Activated T-cell treated with anti-CD3 and anti-CD28 coated beads for 48 hours (primary cell): ENCODE data around the gene NLRX1.
A peak's percentile ranks its signal among the peaks of the same experiment; 100 is the strongest.
"Not testable (repeated sequence)": the region's sequence is repeated elsewhere in the genome, so short reads cannot be mapped to it uniquely, and the experiment has no call there.

Source experiments
- DNase-seq: peaks from one replicate; pipeline ENCODE4 v3.0.0-alpha.2; 2020; ENCODE audit warnings: low read depth

Gene NLRX1

DNA sequence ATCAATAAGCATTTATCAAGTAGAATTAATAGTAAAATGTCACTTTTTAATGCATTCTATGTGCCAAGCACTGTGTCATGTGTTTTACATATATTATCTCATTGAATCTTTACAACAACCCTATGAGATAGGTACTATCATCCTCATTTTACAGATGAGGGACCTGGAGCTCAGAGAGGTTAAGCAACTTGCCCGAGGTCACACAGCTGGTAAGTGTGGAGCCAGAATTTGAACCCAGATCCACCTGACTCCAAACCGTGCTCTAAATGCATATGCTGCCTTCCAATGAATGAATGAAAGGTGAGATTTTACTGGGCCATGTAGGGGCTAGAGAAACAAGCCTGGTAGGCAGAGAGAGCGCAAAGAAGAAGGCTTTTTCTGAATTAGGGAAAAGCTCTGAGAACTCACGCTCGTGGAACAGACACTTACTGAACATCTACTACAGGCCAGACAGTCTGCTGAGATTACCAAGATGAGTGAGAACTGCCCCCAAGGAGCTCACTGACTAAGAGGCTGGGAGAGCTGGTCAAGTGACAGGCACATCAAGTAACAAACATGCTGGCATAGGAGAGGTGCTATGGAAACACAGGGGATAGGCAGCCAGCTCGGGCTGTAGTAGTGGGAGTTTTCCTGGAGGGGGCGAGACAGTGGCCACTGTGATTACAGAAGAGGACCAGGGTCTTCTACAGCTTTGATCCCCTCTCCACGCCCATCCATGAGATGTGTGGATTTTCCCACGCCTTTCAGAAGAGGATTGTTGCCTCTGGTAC lies 15.3 kb upstream of the NLRX1 start:
- no peak for DNase-seq

DNA sequence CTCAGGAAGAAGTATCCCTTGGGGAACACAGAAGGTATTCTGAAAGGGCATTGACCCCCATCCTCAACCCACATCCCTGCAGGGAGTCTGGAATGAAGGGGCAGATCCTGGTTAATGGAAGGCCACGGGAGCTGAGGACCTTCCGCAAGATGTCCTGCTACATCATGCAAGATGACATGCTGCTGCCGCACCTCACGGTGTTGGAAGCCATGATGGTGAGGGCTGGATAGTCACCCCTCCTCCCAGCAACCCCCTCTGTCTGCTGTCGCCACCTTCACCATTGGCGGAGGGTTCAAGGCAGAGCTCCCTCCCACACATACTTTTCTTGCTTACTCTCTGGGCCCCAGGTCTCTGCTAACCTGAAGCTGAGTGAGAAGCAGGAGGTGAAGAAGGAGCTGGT lies 14.3 kb upstream of the NLRX1 start:
- DNase-seq = no peak

DNA sequence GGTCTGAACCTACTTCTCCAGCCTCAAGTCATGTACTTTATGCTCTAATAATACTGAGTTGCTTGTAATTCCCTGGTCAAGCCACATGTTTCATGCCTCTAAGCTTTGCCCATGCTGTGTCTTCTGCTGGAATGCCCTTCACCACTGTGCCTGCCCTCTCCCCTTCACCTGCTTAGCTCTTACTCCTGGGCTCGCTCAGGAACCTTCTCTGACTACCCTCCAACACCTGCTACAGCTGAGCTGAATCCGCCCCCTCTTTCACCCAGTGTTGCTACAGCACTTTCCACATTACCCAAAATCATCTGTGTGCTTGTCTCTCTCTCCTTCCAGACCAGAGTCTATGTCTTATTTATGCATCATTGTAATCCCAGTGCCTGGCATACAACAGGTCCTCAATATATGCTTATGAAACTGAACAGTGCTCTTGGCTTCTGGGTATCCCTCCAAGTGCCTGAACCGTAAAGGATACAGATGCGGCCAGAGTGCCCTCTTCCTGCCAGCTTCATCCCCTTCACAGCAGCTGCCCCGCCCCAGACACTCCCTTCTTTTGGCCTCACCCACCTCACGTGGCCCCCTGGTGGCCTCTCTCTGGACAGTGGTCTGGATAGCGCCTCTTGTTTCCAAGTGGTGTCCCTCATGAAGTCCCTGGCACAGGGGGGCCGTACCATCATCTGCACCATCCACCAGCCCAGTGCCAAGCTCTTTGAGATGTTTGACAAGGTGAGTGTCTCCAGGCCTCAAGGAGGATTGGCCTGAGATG lies 12.6 kb upstream of the NLRX1 start:
- no peak for DNase-seq

DNA sequence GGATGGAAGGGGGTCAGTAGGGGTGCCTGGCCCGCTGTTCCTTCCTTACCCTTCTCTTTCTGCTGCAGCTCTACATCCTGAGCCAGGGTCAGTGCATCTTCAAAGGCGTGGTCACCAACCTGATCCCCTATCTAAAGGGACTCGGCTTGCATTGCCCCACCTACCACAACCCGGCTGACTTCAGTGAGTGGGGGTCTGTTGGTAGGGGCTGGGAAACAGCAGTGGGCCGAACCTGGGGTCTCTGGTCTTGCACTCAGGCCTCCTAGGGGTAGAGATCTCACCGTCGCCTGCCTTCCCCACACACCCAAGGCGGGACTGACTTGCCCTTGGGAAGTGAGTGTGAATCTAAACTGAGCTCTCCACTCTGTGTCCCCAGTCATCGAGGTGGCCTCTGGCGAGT lies 12.0 kb upstream of the NLRX1 start:
- no peak for DNase-seq

DNA sequence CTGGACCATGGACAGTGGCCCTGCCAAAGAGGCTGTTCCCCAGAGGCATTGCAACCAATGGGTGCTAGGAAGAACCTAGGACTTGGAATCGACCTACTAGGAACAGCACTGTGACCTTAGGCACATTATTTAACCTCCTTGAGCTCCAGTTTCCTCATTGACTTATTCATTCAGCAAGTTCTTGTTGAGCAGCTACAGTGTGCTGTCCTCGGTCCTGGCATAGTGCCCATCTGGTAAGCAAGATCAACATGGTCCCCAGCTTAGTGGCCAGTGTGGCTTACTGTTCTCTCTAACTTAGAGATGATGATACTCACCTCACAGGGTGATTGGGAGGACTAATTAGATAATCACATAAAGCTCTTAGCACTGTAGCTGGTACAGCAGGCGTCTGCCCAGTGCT lies 11.5 kb upstream of the NLRX1 start:
- DNase-seq = no peak

DNA sequence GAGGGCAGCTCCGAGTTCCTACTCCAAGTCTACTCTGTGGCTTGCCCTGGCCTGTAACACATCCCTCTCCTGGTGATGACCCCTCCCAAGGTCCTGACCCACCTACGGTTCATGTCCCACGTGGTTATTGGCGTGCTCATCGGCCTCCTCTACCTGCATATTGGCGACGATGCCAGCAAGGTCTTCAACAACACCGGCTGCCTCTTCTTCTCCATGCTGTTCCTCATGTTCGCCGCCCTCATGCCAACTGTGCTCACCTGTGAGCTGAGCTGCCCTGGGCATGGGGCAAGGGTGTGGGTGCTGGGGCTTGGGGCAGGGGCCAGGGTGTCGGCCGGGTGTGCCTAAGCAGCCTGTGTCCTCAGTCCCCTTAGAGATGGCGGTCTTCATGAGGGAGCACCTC lies 10.1 kb upstream of the NLRX1 start:
- DNase-seq = no peak

DNA sequence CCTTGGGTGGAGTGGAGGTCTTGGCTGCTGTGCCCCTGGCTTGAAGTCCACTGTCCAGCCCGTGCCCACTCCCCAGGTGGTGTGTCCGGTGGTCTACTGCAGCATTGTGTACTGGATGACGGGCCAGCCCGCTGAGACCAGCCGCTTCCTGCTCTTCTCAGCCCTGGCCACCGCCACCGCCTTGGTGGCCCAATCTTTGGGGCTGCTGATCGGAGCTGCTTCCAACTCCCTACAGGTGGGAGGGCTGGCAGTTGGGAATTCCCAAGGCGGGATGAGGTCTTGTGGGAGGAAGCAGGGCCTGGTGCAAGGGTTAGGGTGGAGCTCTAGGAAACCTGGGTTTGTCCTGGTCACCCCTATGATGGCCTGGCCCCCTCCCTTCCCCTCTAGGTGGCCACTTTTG lies 8.4 kb upstream of the NLRX1 start:
- DNase-seq = no peak

DNA sequence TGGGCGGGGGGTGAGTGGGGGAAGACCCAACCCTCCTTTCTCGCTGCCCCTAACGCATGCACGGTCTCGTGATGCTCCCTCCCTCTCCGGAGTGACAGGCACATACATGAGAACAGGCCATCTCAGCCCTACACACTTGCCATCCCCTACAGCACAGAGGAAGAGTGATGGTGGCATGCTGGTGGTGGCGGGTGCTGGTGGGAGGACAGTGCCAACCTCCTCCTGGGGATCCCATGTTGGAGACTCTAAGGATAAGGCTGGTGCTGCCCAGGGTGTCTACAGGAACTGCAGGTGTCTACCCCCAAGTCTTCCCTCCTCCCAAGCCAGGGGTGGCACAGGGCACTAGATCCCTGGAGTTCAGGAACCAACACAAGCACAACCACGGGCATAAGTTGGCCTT lies 6.7 kb upstream of the NLRX1 start:
- DNase-seq = no peak

DNA sequence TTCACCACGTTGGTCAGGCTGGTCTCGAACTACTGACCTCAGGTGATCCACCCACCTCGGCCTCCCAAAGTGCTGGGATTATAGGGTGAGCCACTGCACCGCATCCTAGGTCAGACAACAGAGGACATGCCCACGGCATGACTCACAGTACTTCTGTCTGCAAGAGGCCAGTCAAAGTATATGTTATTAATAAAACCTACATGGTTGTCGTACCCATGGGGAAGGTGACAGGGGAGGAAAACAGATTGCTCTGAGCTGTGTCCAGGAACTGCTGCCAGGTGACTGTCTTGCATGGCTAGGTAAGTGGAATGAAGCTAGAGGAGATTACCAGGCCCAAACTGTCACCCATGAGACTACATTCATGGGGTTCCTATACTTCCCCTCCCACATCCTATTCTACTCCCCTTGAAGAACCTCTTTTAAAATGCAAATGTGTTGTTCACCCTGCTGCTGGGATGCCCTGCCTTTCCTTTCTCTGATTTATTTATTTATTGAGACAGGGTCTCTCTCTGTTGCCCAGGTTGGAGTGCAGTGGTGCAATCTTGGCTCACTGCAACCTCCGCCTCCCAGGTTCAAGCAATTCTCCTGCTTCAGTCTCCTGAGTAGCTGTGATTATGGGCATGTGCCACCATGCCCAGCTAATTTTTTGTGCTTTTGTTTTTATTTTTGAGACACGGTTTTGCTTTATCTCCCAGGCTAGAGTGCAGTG lies 2.0 kb upstream of the NLRX1 start:
- DNase-seq = no peak

DNA sequence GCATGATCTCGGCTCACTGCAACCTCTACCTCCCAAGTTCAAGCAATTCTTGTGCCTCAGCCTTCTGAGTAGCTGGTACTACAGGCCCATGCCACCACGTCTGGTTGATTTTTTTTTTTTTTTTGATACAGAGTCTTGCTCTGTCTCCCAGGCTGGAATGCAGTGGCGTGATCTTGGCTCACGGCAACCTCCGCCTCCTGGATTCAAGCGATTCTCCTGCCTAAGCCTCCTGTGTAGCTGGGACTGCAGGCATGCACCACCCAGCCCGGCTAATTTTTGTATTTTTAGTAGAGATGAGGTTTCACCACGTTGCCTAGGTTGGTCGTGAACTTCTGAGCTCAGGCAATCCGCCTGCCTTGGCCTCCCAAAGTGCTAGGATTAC lies 1.5 kb upstream of the NLRX1 start:
- not testable (repeated sequence) for DNase-seq

DNA sequence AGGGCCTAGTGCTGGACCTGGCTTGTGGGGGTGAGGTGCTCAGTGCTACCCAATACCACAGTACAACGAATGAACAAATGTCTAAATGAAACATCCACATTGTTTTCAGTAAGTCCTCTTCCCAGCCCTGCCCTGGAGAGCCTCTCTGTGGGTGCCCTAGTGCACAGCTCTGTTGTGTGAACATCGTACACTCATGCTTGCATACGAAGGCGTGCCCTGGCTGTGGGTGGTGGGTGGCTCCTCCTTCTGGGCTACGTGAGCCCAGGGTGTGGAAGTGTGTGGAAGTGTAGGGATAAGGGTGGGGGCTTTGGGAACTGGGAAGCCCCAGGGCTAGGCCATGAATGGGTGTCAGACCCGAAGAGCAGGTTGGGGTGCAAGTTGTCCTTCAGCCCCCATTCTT lies 592 bp upstream of the NLRX1 start:
- DNase-seq = no peak

DNA sequence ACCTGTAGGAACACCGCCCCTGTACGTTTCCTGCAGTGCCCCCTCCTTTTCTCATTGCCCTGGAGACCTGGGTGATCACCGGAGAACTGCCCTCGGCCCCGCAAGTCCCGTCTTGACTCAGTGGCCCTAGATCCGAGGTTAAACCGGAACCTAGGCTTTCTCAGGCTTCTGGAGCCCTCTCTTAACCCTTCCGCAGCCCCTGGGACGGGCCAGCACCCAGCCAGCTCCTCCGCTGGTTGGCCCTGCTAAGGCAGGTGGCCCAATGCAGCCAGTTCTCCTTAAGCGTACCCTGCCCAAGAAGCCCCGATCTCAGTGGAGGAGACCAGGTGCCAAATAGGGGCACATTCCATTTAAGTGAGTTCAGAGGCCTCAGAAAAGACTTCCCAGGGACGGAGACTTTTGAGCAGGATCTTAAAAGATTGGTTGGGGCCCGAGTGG lies 776 bp downstream of the NLRX1 start:
- peak; percentile 48 for DNase-seq

DNA sequence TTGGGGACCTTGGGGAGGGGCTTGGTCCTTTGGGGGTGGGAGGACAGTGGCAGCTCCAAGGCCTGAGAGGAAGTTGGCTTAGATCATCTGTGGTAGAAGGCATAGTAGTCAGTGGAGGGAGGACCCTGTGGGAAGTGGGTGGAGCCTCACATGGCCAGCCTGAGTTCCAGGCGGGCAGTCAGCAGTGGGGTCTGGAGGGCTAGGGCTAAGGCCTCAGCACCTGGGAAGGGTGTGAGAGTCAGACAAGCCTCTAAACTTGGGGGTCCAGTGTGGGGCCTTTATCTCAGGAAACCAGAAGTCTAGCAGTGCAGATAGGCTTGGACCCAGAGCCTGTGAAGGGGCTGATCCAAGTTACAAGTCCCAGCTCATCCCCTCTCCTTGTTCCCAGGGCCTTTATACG lies 4.0 kb downstream of the NLRX1 start:
- DNase-seq = no peak

DNA sequence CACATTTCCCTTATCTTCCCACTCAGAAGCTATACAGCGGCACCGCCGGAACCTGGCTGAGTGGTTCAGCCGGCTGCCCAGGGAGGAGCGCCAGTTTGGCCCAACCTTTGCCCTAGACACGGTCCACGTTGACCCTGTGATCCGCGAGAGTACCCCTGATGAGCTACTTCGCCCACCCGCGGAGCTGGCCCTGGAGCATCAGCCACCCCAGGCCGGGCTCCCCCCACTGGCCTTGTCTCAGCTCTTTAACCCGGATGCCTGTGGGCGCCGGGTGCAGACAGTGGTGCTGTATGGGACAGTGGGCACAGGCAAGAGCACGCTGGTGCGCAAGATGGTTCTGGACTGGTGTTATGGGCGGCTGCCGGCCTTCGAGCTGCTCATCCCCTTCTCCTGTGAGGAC lies 4.9 kb downstream of the NLRX1 start:
- no peak for DNase-seq

DNA sequence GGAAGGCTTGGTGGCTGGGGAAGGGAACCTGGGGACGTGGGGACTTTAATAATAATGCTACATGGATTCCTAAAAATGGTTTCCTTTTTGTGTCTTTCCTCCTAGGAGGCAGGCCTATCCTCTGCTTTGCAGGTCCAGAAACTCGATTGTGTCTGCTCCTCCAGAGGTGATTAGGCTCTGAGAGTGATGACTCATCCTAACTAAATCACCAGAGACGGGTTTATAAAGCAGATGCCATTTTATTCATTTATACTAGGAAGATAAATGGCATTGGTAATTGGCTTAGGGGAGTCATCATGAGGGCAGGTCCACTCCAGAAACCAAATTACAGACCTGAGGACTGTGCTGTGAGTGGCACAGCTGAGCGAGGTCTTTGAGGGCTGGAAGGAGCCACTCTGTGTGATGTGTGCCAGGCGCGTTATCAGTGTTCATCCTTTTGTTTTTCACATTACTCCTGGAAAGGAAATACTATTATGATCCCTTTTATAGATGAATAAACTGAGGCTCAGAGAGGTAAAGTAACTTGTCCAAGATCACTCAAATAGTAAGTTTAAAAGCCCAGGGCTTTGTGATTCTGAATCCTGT lies 7.1 kb downstream of the NLRX1 start:
- DNase-seq = no peak

DNA sequence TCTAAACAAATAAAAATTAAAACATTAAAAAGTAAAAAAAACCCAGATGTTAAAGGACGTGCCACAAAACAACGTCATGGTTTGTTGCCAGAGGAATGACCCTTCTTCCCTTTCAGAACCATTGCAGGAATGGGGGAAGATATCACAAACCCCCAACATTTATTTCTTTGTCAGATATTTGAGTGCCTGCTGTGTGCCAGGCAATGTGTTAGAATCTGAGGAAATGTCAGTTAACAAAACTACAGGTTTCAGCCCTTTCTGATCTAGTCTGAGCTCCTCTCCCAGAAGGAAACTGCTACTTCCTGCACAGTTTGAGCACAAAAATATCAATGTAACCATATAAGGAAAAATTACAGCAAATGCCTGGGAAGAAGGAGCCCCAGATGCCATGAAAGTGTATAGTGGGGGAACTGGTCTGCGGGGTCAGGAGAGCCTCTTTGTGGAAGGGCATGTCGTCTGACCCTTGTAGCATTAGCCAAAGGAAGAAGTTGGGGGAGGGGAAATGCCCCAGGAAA lies 9.7 kb downstream of the NLRX1 start:
- DNase-seq = no peak

DNA sequence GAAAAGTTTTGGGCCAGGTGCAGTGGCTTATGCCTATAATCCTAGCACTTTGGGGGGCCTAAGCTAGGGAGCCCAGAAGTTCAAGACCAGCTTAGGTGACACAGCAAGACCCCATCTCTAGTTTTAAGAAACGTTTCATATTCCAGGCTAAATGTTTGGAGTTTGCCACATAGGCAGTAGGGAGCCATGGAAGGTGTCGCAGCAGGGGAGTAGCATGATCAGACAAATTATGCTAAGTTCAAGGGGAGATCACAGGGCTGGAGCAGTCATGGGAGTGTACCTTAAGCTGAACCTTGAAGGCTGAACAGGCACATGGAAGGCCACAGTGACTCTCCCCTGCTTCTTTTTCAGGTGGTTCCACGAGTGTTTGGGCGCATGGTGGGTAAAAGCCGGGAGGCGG lies 10.8 kb downstream of the NLRX1 start:
- no peak for DNase-seq

DNA sequence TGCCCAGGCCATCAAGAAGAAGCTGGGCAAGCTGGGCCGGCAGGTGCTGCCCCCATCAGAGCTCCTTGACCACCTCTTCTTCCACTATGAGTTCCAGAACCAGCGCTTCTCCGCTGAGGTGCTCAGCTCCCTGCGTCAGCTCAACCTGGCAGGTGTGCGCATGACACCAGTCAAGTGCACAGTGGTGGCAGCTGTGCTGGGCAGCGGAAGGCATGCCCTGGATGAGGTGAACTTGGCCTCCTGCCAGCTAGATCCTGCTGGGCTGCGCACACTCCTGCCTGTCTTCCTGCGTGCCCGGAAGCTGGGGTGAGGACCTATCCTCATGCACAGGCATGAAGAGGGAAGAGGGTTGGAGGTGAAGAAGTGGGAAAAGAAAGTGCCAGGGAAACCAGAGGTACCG lies 11.5 kb downstream of the NLRX1 start:
- no peak for DNase-seq

DNA sequence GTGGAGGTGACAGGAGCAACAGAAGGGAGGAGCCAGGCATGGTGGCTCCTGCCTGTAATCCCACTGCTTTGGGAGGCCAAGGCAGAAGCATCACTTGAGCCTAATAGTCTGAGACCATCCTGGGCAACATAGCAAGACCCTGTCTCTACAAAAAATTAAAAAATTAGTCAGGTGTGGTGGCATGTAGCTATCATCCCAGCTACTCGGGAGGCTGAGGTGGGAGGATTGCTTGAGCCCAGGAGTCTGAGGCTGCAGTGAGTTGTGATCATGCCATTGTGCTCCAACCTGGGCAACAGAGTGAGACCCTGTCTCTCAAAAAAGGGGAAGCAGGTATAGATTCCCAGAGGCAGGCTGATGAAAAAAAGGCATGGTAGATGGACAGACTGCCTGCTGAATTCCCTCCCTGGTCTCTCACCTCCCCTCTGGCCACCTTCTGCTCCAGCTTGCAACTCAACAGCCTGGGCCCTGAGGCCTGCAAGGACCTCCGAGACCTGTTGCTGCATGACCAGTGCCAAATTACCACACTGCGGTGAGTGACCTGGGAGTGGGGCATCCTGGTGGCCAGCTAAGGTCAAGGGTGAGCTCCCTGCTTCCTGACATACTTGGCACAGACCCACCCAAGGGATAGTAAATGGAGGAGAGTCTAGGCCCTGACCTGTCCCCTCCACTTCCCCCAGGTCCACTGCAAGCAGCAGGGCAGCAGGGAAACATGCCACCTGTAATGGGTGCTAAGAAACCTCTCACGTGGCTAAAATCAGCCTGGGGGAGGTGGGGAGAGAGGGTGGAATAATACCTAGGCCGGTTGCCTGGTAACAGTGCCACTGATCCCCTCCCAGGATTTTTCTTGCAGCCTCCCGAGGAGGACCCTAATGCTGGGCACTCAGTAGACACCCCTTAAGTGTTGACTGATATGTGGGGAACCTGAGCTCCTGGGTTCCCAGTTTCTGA lies 12.5 kb downstream of the NLRX1 start:
- DNase-seq = no peak

DNA sequence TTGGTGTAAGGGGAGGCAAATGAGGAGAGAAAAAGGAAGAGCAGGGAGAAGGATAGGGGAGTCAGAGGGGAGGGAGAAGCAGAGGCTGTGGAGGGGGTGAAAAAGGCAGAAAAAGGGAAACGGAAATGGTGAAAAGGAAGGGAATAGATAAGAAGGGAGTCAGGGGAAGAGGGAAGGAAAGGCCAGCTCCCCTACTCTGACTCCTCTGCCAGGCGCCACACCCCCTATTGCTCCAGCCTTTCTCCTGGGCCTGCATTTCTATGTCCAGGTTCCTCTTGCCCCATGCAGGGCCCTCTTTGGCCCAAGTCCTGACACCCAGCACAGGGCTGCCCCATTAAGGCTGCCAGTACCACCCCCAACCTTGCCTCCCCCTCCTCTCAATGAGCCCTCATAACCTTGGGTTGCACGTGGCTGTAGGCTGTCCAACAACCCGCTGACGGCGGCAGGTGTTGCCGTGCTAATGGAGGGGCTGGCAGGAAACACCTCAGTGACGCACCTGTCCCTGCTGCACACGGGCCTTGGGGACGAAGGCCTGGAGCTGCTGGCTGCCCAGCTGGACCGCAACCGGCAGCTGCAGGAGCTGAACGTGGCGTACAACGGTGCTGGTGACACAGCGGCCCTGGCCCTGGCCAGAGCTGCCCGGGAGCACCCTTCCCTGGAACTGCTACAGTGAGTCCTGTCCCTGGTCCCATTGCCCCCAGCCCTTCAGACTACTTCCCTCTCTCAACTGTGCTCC lies 13.3 kb downstream of the NLRX1 start:
- DNase-seq = no peak

DNA sequence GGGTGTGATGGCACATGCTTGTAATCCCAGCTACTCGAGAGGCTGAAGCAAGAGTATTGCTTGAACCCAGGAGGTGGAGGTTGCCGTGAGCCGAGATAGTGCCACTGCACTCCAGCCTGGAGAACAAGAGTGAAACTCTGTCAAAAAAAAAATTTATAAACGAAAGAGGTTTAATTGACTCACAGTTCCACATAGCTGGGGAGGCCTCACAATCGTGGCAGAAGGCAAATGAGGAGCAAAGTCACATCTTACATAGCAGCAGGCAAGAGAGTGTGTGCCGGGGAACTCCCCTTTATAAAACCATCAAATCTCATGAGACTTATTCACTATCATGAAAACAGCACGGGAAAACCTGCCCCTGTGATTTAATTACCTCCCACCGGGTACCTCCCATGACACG lies 15.9 kb downstream of the NLRX1 start:
- not testable (repeated sequence) for DNase-seq
